LNCaP clone FGC (cell line): Measurements from ENCODE around the gene ACKR3.

Experiments used
- DNase-seq: peaks from one replicate; pipeline ENCODE4 v3.0.0-alpha.2; 2011; ENCODE audit warnings: low read depth
- H3K4me3 ChIP-seq: 2 replicates; pipeline ENCODE4 v1.5.1; 2011; ENCODE audit warnings: mild to moderate bottlenecking, low read depth, low read length, control low read depth
- TF ChIP-seq, protein P1 (sequence below): IDR thresholded peaks from 2 replicates; pipeline ENCODE4 v1.5.1; 2012; ENCODE audit warnings: mild to moderate bottlenecking; ENCODE audit not compliant: control insufficient read depth, insufficient read depth; ENCODE audit errors: extremely low read depth

The ACKR3 gene

GRCh38 chr2:236568068-236568921, 1.3 kb upstream of the ACKR3 start:
- H3K4me3 ChIP-seq = no peak overlapping the region
- DNase-seq = no peak

GRCh38 chr2:236568922-236569572, 578 bp upstream of the ACKR3 start:
- DNase-seq = no peak
- peak overlapping the region; percentile 80 for H3K4me3 ChIP-seq
- TF ChIP-seq, protein P1, sequence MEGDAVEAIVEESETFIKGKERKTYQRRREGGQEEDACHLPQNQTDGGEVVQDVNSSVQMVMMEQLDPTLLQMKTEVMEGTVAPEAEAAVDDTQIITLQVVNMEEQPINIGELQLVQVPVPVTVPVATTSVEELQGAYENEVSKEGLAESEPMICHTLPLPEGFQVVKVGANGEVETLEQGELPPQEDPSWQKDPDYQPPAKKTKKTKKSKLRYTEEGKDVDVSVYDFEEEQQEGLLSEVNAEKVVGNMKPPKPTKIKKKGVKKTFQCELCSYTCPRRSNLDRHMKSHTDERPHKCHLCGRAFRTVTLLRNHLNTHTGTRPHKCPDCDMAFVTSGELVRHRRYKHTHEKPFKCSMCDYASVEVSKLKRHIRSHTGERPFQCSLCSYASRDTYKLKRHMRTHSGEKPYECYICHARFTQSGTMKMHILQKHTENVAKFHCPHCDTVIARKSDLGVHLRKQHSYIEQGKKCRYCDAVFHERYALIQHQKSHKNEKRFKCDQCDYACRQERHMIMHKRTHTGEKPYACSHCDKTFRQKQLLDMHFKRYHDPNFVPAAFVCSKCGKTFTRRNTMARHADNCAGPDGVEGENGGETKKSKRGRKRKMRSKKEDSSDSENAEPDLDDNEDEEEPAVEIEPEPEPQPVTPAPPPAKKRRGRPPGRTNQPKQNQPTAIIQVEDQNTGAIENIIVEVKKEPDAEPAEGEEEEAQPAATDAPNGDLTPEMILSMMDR = no peak

More at GRCh38 chr2:236568068-236568921, 1.3 kb upstream of the ACKR3 start:
- TF ChIP-seq, protein P1 = no peak

DNA sequence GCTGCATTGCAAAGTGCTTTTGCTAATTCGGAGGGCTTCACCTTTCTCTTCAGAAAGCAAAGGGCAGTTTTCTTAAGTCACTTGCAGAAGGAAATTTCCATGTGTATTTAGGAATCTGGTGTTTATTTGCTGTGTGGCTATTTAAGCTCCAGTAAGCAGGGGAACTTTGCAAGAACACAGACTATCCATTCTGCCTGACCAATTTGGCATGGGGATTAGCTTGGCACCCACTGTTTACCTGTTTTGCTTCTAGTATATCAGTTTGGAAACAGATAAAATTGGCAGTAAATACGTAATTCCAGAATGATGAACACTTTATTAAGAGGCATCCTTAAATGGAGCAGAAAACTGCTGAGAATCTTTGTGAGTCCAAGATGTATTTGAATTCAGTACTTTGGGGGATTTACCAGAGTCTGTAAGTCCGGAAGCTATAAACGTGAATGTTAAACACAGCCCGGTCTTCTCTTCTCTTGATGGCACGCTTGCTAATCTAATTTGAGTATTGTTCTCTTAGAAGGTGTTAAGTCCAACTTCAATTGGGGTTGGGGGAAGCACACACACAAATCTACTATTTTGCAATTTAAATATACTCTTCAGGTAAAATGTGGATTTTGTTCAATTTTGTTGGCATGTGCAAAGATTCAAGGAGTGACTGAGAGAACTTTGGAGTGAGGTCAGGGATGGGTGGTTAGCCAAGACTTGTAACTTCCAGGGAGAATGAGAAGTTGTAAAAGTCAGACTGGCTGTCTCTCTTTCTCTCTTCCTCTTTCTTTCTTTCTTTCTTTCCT, 650 bp downstream of the ACKR3 start:
- peak overlapping the region; percentile 80 for H3K4me3 ChIP-seq
- TF ChIP-seq, protein P1 = no peak
- no peak for DNase-seq

DNA sequence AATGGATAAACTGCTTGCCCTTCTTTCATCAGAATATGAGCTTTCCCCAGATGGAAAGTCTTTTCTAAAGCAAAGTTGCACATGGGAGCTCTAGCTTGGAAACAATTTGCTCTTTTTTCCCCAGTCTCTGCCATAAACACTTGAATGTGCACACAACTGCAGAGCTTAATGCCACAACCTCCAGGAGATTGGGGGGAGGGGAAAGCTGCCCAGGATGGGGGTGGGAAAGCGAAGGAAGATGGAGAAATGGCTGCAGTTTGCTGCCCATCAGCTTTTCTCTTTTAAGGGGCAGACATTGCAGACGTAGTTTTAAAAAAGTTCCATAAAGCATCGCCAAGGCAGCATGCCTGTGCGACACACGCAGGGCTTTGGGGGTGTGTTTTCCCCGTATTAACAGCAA, 1.5 kb downstream of the ACKR3 start:
- no peak for DNase-seq
- peak overlapping the region; percentile 80 for H3K4me3 ChIP-seq
- TF ChIP-seq, protein P1 = no peak

DNA sequence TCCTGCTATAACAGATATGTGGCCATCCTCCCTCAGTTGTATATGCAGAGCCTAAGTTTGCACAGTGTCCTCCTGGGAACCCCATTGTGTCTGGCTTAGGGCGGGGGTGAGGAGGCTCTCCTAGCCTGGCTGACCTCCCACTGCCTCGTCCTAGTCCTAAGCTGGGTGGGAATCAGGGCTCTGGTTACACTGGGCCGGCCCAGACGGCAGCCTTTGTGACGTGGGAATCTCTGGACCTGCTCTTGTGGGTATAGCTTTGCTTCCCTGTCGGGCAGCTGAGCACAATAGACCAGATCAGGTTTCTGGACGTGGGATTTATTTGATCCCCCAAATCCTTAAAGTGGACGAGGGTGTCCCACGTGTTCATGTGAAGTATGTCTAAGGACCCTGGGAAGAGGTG, 2.9 kb downstream of the ACKR3 start:
- H3K4me3 ChIP-seq = peak overlapping the region; percentile 80
- no peak for DNase-seq

More for the DNA sequence above, 2.9 kb downstream of the ACKR3 start:
- TF ChIP-seq, protein P1 = no peak
